SU-DHL-6 (cell line): ENCODE measurements around the gene RCN2.

Experiments used
- H2AFZ ChIP-seq: fragments of 200-600 bp; sonication (generic); 2 replicates; pipeline ENCODE4 v1.6.1; 2014; ENCODE audit warnings: low read depth, mild to moderate bottlenecking, moderate library complexity, mixed read lengths, antibody characterized with exemption, low read length; ENCODE audit not compliant: severe bottlenecking
- H3F3A ChIP-seq: fragments of 200-600 bp; shearing (Covaris generic); 2 replicates; pipeline ENCODE4 v1.6.0; 2016; ENCODE audit warnings: antibody characterized with exemption, mild to moderate bottlenecking; ENCODE audit not compliant: insufficient read depth
- H3K27ac ChIP-seq: fragments of 200-600 bp; sonication (generic); 2 replicates; pipeline ENCODE4 v1.5.1; 2016; ENCODE audit warnings: low read depth, mild to moderate bottlenecking, low read length, moderate library complexity, mixed read lengths
- H3K27me3 ChIP-seq: fragments of 200-600 bp; sonication (generic), shearing (Covaris generic); 2 replicates; pipeline ENCODE4 v1.6.0; 2014; ENCODE audit warnings: mild to moderate bottlenecking, low read length
- H3K36me3 ChIP-seq: fragments of 200-600 bp; sonication (generic); 2 replicates; pipeline ENCODE4 v1.6.1; 2014; ENCODE audit warnings: mild to moderate bottlenecking, low read length, mixed read lengths
- H3K4me2 ChIP-seq: fragments of 300-600, 200-600 bp; shearing (Covaris generic), sonication (generic); 2 replicates; pipeline ENCODE4 v1.6.0; 2014; ENCODE audit warnings: low read length, low read depth, mild to moderate bottlenecking; ENCODE audit not compliant: poor library complexity, severe bottlenecking
- H3K4me3 ChIP-seq: fragments of 200-600 bp; sonication (generic); 2 replicates; pipeline ENCODE4 v1.5.1; 2014; ENCODE audit warnings: antibody characterized with exemption, low read length, mild to moderate bottlenecking, mixed read lengths; ENCODE audit not compliant: insufficient read depth, poor library complexity, severe bottlenecking
- H3K79me2 ChIP-seq: fragments of 200-600 bp; sonication (generic); 2 replicates; pipeline ENCODE4 v1.6.1; 2014; ENCODE audit warnings: mild to moderate bottlenecking, low read length, moderate library complexity; ENCODE audit not compliant: insufficient read depth
- H3K9ac ChIP-seq: fragments of 200-600 bp; sonication (generic); 2 replicates; pipeline ENCODE4 v1.7.0; 2014; ENCODE audit warnings: mild to moderate bottlenecking, low read length
- H3K9me2 ChIP-seq: fragments of 200-600 bp; sonication (generic); replicated peaks from 2 replicates; pipeline ENCODE4 v1.6.1; 2014; ENCODE audit warnings: low read length; ENCODE audit not compliant: insufficient read depth
- H3K9me3 ChIP-seq: fragments of 200-600 bp; sonication (generic); 2 replicates; pipeline ENCODE4 v1.6.1; 2014; ENCODE audit warnings: low read length, mixed read lengths; ENCODE audit not compliant: insufficient read depth
- H4K20me1 ChIP-seq: fragments of 200-600 bp; sonication (generic); 2 replicates; pipeline ENCODE4 v1.6.1; 2014; ENCODE audit warnings: low read depth, mild to moderate bottlenecking, antibody characterized with exemption, low read length, moderate library complexity, mixed read lengths
- CTCF ChIP-seq: fragments of 200-600 bp; sonication (generic); IDR thresholded peaks from one replicate; pipeline ENCODE4 v1.5.1; 2017; ENCODE audit warnings: antibody characterized with exemption, mild to moderate bottlenecking, low read length, moderate library complexity; ENCODE audit not compliant: insufficient read depth, poor library complexity, severe bottlenecking
- EZH2phosphoT487 ChIP-seq: fragments of 200-600 bp; sonication (generic), shearing (Covaris generic); conservative IDR thresholded peaks from 2 replicates; pipeline ENCODE4 v1.6.1; 2018; ENCODE audit warnings: mild to moderate bottlenecking, antibody characterized with exemption, low read length, moderate library complexity, mixed read lengths

RCN2 gene

GRCh38 chr15:76935620-76936019, 4.1 kb downstream of the RCN2 start:
- Histone ChIP-seq H3K9ac (no peak overlapping the region), H3F3A (no peaks in the 10 kb centered on the region; the same call in 1 of the 2 replicates), H3K36me3 (no peaks in the 10 kb centered on the region), H4K20me1 (no peaks in the 10 kb centered on the region), H3K4me3 (no peak overlapping the region), H2AFZ (no peak overlapping the region), H3K79me2 (no peaks in the 10 kb centered on the region), H3K4me2 (no peak overlapping the region), H3K27me3 (no peaks in the 10 kb centered on the region), H3K27ac (no peak overlapping the region), H3K9me2 (no peaks in the 10 kb centered on the region), H3K9me3 (no peaks in the 10 kb centered on the region)
- TF ChIP-seq EZH2phosphoT487 (no peak), CTCF (no peak)

- Histone ChIP-seq H3K9me2 (no peaks in the 10 kb centered on the region), H3K79me2 (no peaks in the 10 kb centered on the region), H3K4me2 (no peak overlapping the region), H3K4me3 (no peak overlapping the region), H2AFZ (no peak overlapping the region), H3K9ac (no peak overlapping the region), H3K36me3 (no peaks in the 10 kb centered on the region), H3K9me3 (no peaks in the 10 kb centered on the region), H3K27me3 (no peaks in the 10 kb centered on the region), H4K20me1 (no peaks in the 10 kb centered on the region), H3F3A (no peaks in the 10 kb centered on the region; the same call in 1 of the 2 replicates), H3K27ac (no peak overlapping the region)
- TF ChIP-seq EZH2phosphoT487, result no peak
Measured at GRCh38 chr15:76936671-76937070, 5.1 kb downstream of the RCN2 start.

GRCh38 chr15:76938752-76939151, 7.2 kb downstream of the RCN2 start:
- H3K9me2 ChIP-seq, result no peaks in the 10 kb centered on the region
- H3K4me3 ChIP-seq, result no peak overlapping the region
- H3K27ac ChIP-seq, result no peak overlapping the region
- TF ChIP-seq EZH2phosphoT487 (no peak), CTCF (no peak)
- H3K79me2 ChIP-seq, result no peaks in the 10 kb centered on the region
- H3F3A ChIP-seq, result no peaks in the 10 kb centered on the region; the same call in 1 of the 2 replicates
- no peaks in the 10 kb centered on the region for H3K36me3 ChIP-seq
- no peaks in the 10 kb centered on the region for H3K27me3 ChIP-seq
- H3K9ac ChIP-seq, result no peak overlapping the region
- no peaks in the 10 kb centered on the region for H3K9me3 ChIP-seq
- H4K20me1 ChIP-seq, result no peaks in the 10 kb centered on the region
- H2AFZ ChIP-seq, result no peak overlapping the region
- H3K4me2 ChIP-seq, result no peak overlapping the region

- Histone ChIP-seq H3K4me2 (no peak overlapping the region), H4K20me1 (no peaks in the 10 kb centered on the region), H3F3A (no peaks in the 10 kb centered on the region; the same call in 1 of the 2 replicates), H2AFZ (no peak overlapping the region), H3K9me3 (no peaks in the 10 kb centered on the region), H3K9me2 (no peaks in the 10 kb centered on the region), H3K79me2 (no peaks in the 10 kb centered on the region), H3K4me3 (no peak overlapping the region), H3K36me3 (no peaks in the 10 kb centered on the region), H3K27me3 (no peaks in the 10 kb centered on the region), H3K27ac (no peak overlapping the region; the same call in 1 of the 2 replicates), H3K9ac (no peak overlapping the region)
- no peak for TF ChIP-seq EZH2phosphoT487
- no peak for TF ChIP-seq CTCF
Measured at GRCh38 chr15:76939715-76940114, 8.2 kb downstream of the RCN2 start.
